ENCODE measurements around the gene IRX3. TPM values are rescaled to one million over a fixed set of nuclear protein-coding genes. Genes with fewer than 3 reads are reported as not detected.

IRX3 gene
- total RNA-seq, 1 experiment from 2014 or later, result not detected

- H3K27me3 ChIP-seq (ENCODE audit: low read length), result no peaks in the 10 kb centered on the region; the same call in 1 of the 2 replicates
- ChIA-PET POLR2A (ENCODE audit: unreplicated experiment) (no interaction called here), CTCF (no interaction called here)
- H2AFZ ChIP-seq (ENCODE audit: low read length), result no peak overlapping the region
- H3K4me3 ChIP-seq (ENCODE audit: low read length), result no peak overlapping the region
- H4K20me1 ChIP-seq (ENCODE audit: low read length), result no peaks in the 10 kb centered on the region
- H3K9me3 ChIP-seq (ENCODE audit: low read length), result no peaks in the 10 kb centered on the region
- no peak for ATAC-seq
- H3K4me1 ChIP-seq (ENCODE audit: insufficient read depth, low read length), result no peaks in the 10 kb centered on the region
- H3K27ac ChIP-seq (ENCODE audit: low read length), result no peak overlapping the region
- no TSS peak for BruUV-seq (replicated peaks)
- no peak overlapping the region for H3K9ac ChIP-seq (ENCODE audit: low read length)
- no peak for DNase-seq
- H3F3A ChIP-seq (ENCODE audit: low read length, unreplicated experiment), result no peaks in the 10 kb centered on the region
- H3K9me2 ChIP-seq (replicated peaks; ENCODE audit: low read length), result no peaks in the 10 kb centered on the region
- TF ChIP-seq EZH2phosphoT487 (IDR thresholded peaks at IDR 0.05; ENCODE audit: borderline replicate concordance, low read length) (no peak), CTCF (conservative IDR thresholded peaks at IDR 0.05; ENCODE audit: low read depth, low read length) (no peak), EZH2 (IDR thresholded peaks at IDR 0.05; ENCODE audit: low read length, unreplicated experiment) (no peak)
- H3K4me2 ChIP-seq (ENCODE audit: low read length), result no peak overlapping the region
- no peaks in the 10 kb centered on the region for H3K36me3 ChIP-seq (ENCODE audit: low read depth, low read length)
- no peaks in the 10 kb centered on the region for H3K79me2 ChIP-seq (ENCODE audit: low read length)
- intact Hi-C loops (cut with micrococcal nuclease), result no loop called here
Observed at GRCh38 chr16:54318941-54319340, 32.4 kb upstream of the IRX3 start.

- TF ChIP-seq EZH2 (IDR thresholded peaks at IDR 0.05; ENCODE audit: low read length, unreplicated experiment) (no peak), CTCF (conservative IDR thresholded peaks at IDR 0.05; ENCODE audit: low read depth, low read length) (no peak), EZH2phosphoT487 (IDR thresholded peaks at IDR 0.05; ENCODE audit: borderline replicate concordance, low read length) (no peak)
- intact Hi-C loops (cut with micrococcal nuclease), result no loop called here
- no peaks in the 10 kb centered on the region for H3K36me3 ChIP-seq (ENCODE audit: low read depth, low read length)
- H3K4me1 ChIP-seq (ENCODE audit: insufficient read depth, low read length), result no peaks in the 10 kb centered on the region
- no peaks in the 10 kb centered on the region for H4K20me1 ChIP-seq (ENCODE audit: low read length)
- H2AFZ ChIP-seq (ENCODE audit: low read length), result no peak overlapping the region
- H3K27me3 ChIP-seq (ENCODE audit: low read length), result no peaks in the 10 kb centered on the region; the same call in 1 of the 2 replicates
- H3K4me2 ChIP-seq (ENCODE audit: low read length), result no peak overlapping the region
- ChIA-PET POLR2A (ENCODE audit: unreplicated experiment) (no interaction called here), CTCF (no interaction called here)
- no peak overlapping the region for H3K9ac ChIP-seq (ENCODE audit: low read length)
- DNase-seq, result no peak
- ATAC-seq, result no peak
- no peaks in the 10 kb centered on the region for H3K9me2 ChIP-seq (replicated peaks; ENCODE audit: low read length)
- BruUV-seq (replicated peaks), result no TSS peak
- H3K9me3 ChIP-seq (ENCODE audit: low read length), result no peaks in the 10 kb centered on the region
- H3F3A ChIP-seq (ENCODE audit: low read length, unreplicated experiment), result no peaks in the 10 kb centered on the region
- no peaks in the 10 kb centered on the region for H3K79me2 ChIP-seq (ENCODE audit: low read length)
- no peak overlapping the region for H3K4me3 ChIP-seq (ENCODE audit: low read length)
- H3K27ac ChIP-seq (ENCODE audit: low read length), result no peak overlapping the region
Observed at GRCh38 chr16:54317101-54317611, 30.6 kb upstream of the IRX3 start.

GRCh38 chr16:54316095-54316889 lies 29.7 kb upstream of the IRX3 start:
- ChIA-PET CTCF (no interaction called here), POLR2A (ENCODE audit: unreplicated experiment) (no interaction called here)
- Histone ChIP-seq H3K36me3 (ENCODE audit: low read depth, low read length) (no peaks in the 10 kb centered on the region), H4K20me1 (ENCODE audit: low read length) (no peaks in the 10 kb centered on the region), H2AFZ (ENCODE audit: low read length) (no peak overlapping the region), H3K4me1 (ENCODE audit: insufficient read depth, low read length) (no peaks in the 10 kb centered on the region), H3K4me2 (ENCODE audit: low read length) (no peak overlapping the region), H3K27me3 (ENCODE audit: low read length) (no peaks in the 10 kb centered on the region; the same call in 1 of the 2 replicates), H3K9ac (ENCODE audit: low read length) (no peak overlapping the region), H3K9me2 (replicated peaks; ENCODE audit: low read length) (no peaks in the 10 kb centered on the region), H3F3A (ENCODE audit: low read length, unreplicated experiment) (no peaks in the 10 kb centered on the region), H3K27ac (ENCODE audit: low read length) (no peak overlapping the region), H3K9me3 (ENCODE audit: low read length) (no peaks in the 10 kb centered on the region), H3K79me2 (ENCODE audit: low read length) (no peaks in the 10 kb centered on the region), H3K4me3 (ENCODE audit: low read length) (no peak overlapping the region)
- TF ChIP-seq EZH2phosphoT487 (IDR thresholded peaks at IDR 0.05; ENCODE audit: borderline replicate concordance, low read length) (no peak), CTCF (conservative IDR thresholded peaks at IDR 0.05; ENCODE audit: low read depth, low read length) (no peak), EZH2 (IDR thresholded peaks at IDR 0.05; ENCODE audit: low read length, unreplicated experiment) (no peak)
- intact Hi-C loops (cut with micrococcal nuclease), result no loop called here
- no TSS peak for BruUV-seq (replicated peaks)
- DNase-seq, result no peak
- ATAC-seq, result no peak
